ENCODE data around the gene SLC5A11.

Gene SLC5A11

GRCh38 chr16:24920568-24920967 lies 74.8 kb downstream of the SLC5A11 start:
- no peak for DNase-seq (ENCODE audit: low read depth)

GRCh38 chr16:24921229-24921628 lies 75.5 kb downstream of the SLC5A11 start:
- DNase-seq (ENCODE audit: low read depth), result no peak

- DNase-seq (ENCODE audit: low read depth), result no peak
These were observed 79.4 kb downstream of the SLC5A11 start for GRCh38 chr16:24925163-24925562.

- no peak for DNase-seq (ENCODE audit: low read depth)
These were observed 83.6 kb downstream of the SLC5A11 start for GRCh38 chr16:24929409-24929808.

GRCh38 chr16:24930440-24930839 lies 84.7 kb downstream of the SLC5A11 start:
- no peak for DNase-seq (ENCODE audit: low read depth)

GRCh38 chr16:24931091-24931490 lies 85.3 kb downstream of the SLC5A11 start:
- DNase-seq (ENCODE audit: low read depth), result no peak

- no peak for DNase-seq (ENCODE audit: low read depth)
These were observed 89.6 kb downstream of the SLC5A11 start for GRCh38 chr16:24935336-24935735.

- peak; percentile 8 for DNase-seq (ENCODE audit: low read depth)
These were observed 90.4 kb downstream of the SLC5A11 start for GRCh38 chr16:24936151-24936550.

- no peak for DNase-seq (ENCODE audit: low read depth)
These were observed 93.5 kb downstream of the SLC5A11 start for GRCh38 chr16:24939224-24939623.

- DNase-seq (ENCODE audit: low read depth), result no peak
These were observed 94.0 kb downstream of the SLC5A11 start for GRCh38 chr16:24939738-24940137.

- DNase-seq (ENCODE audit: low read depth), result peak; percentile 5
These were observed 97.7 kb downstream of the SLC5A11 start for GRCh38 chr16:24943471-24943870.

GRCh38 chr16:24944206-24944605 lies 98.4 kb downstream of the SLC5A11 start:
- DNase-seq (ENCODE audit: low read depth), result no peak

GRCh38 chr16:24946155-24946554 lies 100.4 kb downstream of the SLC5A11 start:
- DNase-seq (ENCODE audit: low read depth), result no peak

- DNase-seq (ENCODE audit: low read depth), result peak; percentile 79
These were observed 104.5 kb downstream of the SLC5A11 start for GRCh38 chr16:24950275-24950674.

GRCh38 chr16:24953306-24953705 lies 107.5 kb downstream of the SLC5A11 start:
- no peak for DNase-seq (ENCODE audit: low read depth)

GRCh38 chr16:24953721-24954120 lies 108.0 kb downstream of the SLC5A11 start:
- DNase-seq (ENCODE audit: low read depth), result no peak

GRCh38 chr16:24954137-24954536 lies 108.4 kb downstream of the SLC5A11 start:
- DNase-seq (ENCODE audit: low read depth), result no peak

- no peak for DNase-seq (ENCODE audit: low read depth)
These were observed 110.4 kb downstream of the SLC5A11 start for GRCh38 chr16:24955975-24956731.

GRCh38 chr16:24957887-24958286 lies 112.1 kb downstream of the SLC5A11 start:
- no peak for DNase-seq (ENCODE audit: low read depth)
